Transverse colon (tissue), 4 donors: ENCODE data around the gene MCF2L2. TPM values are rescaled to one million over a fixed set of nuclear protein-coding genes. Genes with fewer than 3 reads are reported as not detected.

Experiments used
- DNase-seq: peaks from one replicate; pipeline ENCODE4 v3.0.0-alpha.2; 2019
- H3K27ac ChIP-seq, 4 donors: fragments of 200-600 bp; sonication (generic); 2 replicates each; pipeline ENCODE4 v1.5.1; 2016 to 2018; ENCODE audit warnings: inconsistent platforms in 4 of 4
- H3K27me3 ChIP-seq: fragments of 200-600 bp; sonication (generic); 2 replicates; pipeline ENCODE4 v1.5.1; 2017; ENCODE audit warnings: inconsistent platforms
- H3K36me3 ChIP-seq, 4 donors: fragments of 200-600 bp; sonication (generic); 2 replicates each; pipeline ENCODE4 v1.5.1; 2017 to 2019; ENCODE audit warnings: inconsistent platforms in 4 of 4
- H3K4me1 ChIP-seq, 4 donors: fragments of 200-600 bp; sonication (generic); 2 replicates each; pipeline ENCODE4 v1.5.1; 2017 to 2020; ENCODE audit warnings: inconsistent platforms in 4 of 4
- H3K4me3 ChIP-seq, 4 donors: fragments of 200-600 bp; sonication (generic); 1 replicate in 1 of 4; 2 replicates in 3 of 4; pipeline versions ENCODE4 v1.5.1 to v1.6.1; 2017 to 2019; ENCODE audit warnings: inconsistent platforms in 4 of 4
- H3K9me3 ChIP-seq, 2 donors: fragments of 200-600 bp; sonication (generic); 2 replicates each; pipeline ENCODE4 v1.5.1; 2017 to 2019; ENCODE audit warnings: inconsistent platforms in 2 of 2
- CTCF ChIP-seq, 5 experiments: fragments of 200-600 bp in 3 of 5; fragments of 450-650 bp in 2 of 5; sonication (generic) in 3 of 5; IDR thresholded peaks; 1 replicate in 2 of 5; 2 replicates in 3 of 5; pipeline ENCODE4 v1.5.1; 2016 to 2017; ENCODE audit warnings: antibody characterized with exemption in 5 of 5, inconsistent platforms in 3 of 5, mild to moderate bottlenecking in 2 of 5, moderate library complexity in 1 of 5
- EP300 ChIP-seq: sonication (generic); formaldehyde crosslinking; IDR thresholded peaks from one replicate; pipeline ENCODE4 v1.6.1; 2017; ENCODE audit warnings: antibody characterized with exemption, low read depth
- POLR2A ChIP-seq: fragments of 450-650 bp; IDR thresholded peaks from one replicate; pipeline ENCODE4 v1.6.1; 2016; ENCODE audit warnings: antibody characterized with exemption, mild to moderate bottlenecking, moderate library complexity
- POLR2AphosphoS5 ChIP-seq, 3 donors: sonication (generic); formaldehyde crosslinking; IDR thresholded peaks; one replicate each; pipeline ENCODE4 v1.6.1; 2016; ENCODE audit warnings: antibody characterized with exemption in 3 of 3
- WGBS, 2 donors: methylation state at CpG; one replicate each; pipeline ENCODE4 v1.1.5; 2018; ENCODE audit warnings: low coverage in 1 of 2; 5-methylcytosine and 5-hydroxymethylcytosine counted together
- in situ Hi-C, 4 donors: fragments of 200-750 bp; cut with MboI; loops; one replicate each; pipeline versions ENCODE4 v1.15.0 to v1.15.1; 2017; ENCODE audit warnings: low sequenced_read_pairs in 3 of 4, low pct_ligation_motif_present in 1 of 4, low pct_unique_long_range_greater_than_20kb in 1 of 4
- intact Hi-C: fragments of 100-400 bp; cut with DNase I; formaldehyde crosslinking; loops from one replicate; pipeline ENCODE4 v1.15.1; 2023; ENCODE audit warnings: low total_unique reads
- total RNA-seq, 4 donors: library from RNA; depleted of rRNA; stranded (reverse); fragments of >200 nt; gene quantifications; one replicate each; pipeline ENCODE4 v1.1.0, GENCODE V29; 2016

The MCF2L2 gene
- total RNA-seq, 4 donors from 2014 or later = 0.20 to 3.7 (median 2.0) TPM

- DNase-seq = no peak
- in situ Hi-C loops = no loop called here
- WGBS, 2 donors = 61 to 82% methylated on average over 5 to 9 of the region's 9 CpGs
Observed at GRCh38 chr3:183287301-183287971, 141.0 kb downstream of the MCF2L2 start.

GRCh38 chr3:183285828-183286457, 142.5 kb downstream of the MCF2L2 start:
- TF ChIP-seq CTCF (IDR thresholded peaks at IDR 0.05) (no peak), EP300 (peak; percentile 58), POLR2AphosphoS5 (IDR thresholded peaks at IDR 0.05) (peak; percentile 68 to 78 (median 71))
- in situ Hi-C loops = no loop called here
- Histone ChIP-seq H3K27ac (peak overlapping the region; percentile 59 to 81 (median 77)), H3K4me3 (peak overlapping the region in 1 of 4 donors; percentile 4), H3K4me1 (peaks cover 7 to 22% (median 12%) of the 10 kb centered on the region in 4 donors), H3K27me3 (no peaks in the 10 kb centered on the region), H3K36me3 (no peaks in the 10 kb centered on the region), H3K9me3 (no peaks in the 10 kb centered on the region)
- WGBS, 2 donors = 16 to 20% methylated on average over 3 to 10 of the region's 10 CpGs
- intact Hi-C loops = no loop called here
- peak; percentile 91 for DNase-seq

More at GRCh38 chr3:183287301-183287971, 141.0 kb downstream of the MCF2L2 start:
- Histone ChIP-seq H3K4me1 (peaks cover 7 to 27% (median 15%) of the 10 kb centered on the region in 4 donors), H3K36me3 (no peaks in the 10 kb centered on the region), H3K27ac (peak overlapping the region; percentile 59 to 81 (median 77)), H3K9me3 (no peaks in the 10 kb centered on the region), H3K27me3 (no peaks in the 10 kb centered on the region), H3K4me3 (no peak overlapping the region)
- TF ChIP-seq POLR2AphosphoS5 (IDR thresholded peaks at IDR 0.05) = no peak
- TF ChIP-seq CTCF (IDR thresholded peaks at IDR 0.05) = no peak
- TF ChIP-seq POLR2A = no peak
- no peak for TF ChIP-seq EP300
- intact Hi-C loops = no loop called here

- H3K9me3 ChIP-seq = no peaks in the 10 kb centered on the region
- H3K27me3 ChIP-seq = no peaks in the 10 kb centered on the region
- no peak for DNase-seq
- 44 to 46% methylated on average over 1 of the region's 1 CpG for WGBS, 2 donors
- H3K4me1 ChIP-seq = peaks cover 7 to 22% (median 12%) of the 10 kb centered on the region in 4 donors
- H3K4me3 ChIP-seq = peak overlapping the region in 1 of 4 donors; percentile 4
- no peak for TF ChIP-seq EP300
- no peak for TF ChIP-seq CTCF (IDR thresholded peaks at IDR 0.05)
- no peak for TF ChIP-seq POLR2A
- no peak for TF ChIP-seq POLR2AphosphoS5 (IDR thresholded peaks at IDR 0.05)
- no peaks in the 10 kb centered on the region for H3K36me3 ChIP-seq
- H3K27ac ChIP-seq = peak overlapping the region; percentile 59 to 81 (median 77)
- intact Hi-C loops (no loop called here), in situ Hi-C loops (no loop called here)
Observed at GRCh38 chr3:183285318-183285717, 143.1 kb downstream of the MCF2L2 start.

GRCh38 chr3:183284570-183284969, 143.8 kb downstream of the MCF2L2 start:
- H3K27me3 ChIP-seq = no peaks in the 10 kb centered on the region
- H3K9me3 ChIP-seq = no peaks in the 10 kb centered on the region
- in situ Hi-C loops = no loop called here
- intact Hi-C loops = no loop called here
- WGBS, 2 donors = 85 to 90% methylated on average over 2 to 3 of the region's 3 CpGs
- H3K4me3 ChIP-seq = no peak overlapping the region
- H3K36me3 ChIP-seq = no peaks in the 10 kb centered on the region
- H3K4me1 ChIP-seq = peaks cover 7 to 22% (median 12%) of the 10 kb centered on the region in 4 donors
- peak overlapping the region in 1 of 4 donors; percentile 76 for H3K27ac ChIP-seq
- TF ChIP-seq POLR2AphosphoS5 (IDR thresholded peaks at IDR 0.05) = no peak
- TF ChIP-seq POLR2A = no peak
- TF ChIP-seq EP300 = no peak
- TF ChIP-seq CTCF (IDR thresholded peaks at IDR 0.05) = no peak
- DNase-seq = no peak
